ENCODE data around the gene KRTAP10-4.
A peak's percentile ranks its signal among the peaks of the same experiment; 100 is the strongest.

KRTAP10-4 gene

GRCh38 chr21:44618909-44619308, 45.4 kb downstream of the KRTAP10-4 start:
- Mint-ChIP-seq H3K4me1 (peaks cover 14% of the 10 kb centered on the region), H3K4me3 (no peak overlapping the region), H3K36me3 (peaks cover 30% of the 10 kb centered on the region), H3K9me3 (peaks cover 31% of the 10 kb centered on the region), H3K27me3 (peaks cover 29% of the 10 kb centered on the region), H3K27ac (peak overlapping the region; percentile 69)
- no peak for ATAC-seq

DNA sequence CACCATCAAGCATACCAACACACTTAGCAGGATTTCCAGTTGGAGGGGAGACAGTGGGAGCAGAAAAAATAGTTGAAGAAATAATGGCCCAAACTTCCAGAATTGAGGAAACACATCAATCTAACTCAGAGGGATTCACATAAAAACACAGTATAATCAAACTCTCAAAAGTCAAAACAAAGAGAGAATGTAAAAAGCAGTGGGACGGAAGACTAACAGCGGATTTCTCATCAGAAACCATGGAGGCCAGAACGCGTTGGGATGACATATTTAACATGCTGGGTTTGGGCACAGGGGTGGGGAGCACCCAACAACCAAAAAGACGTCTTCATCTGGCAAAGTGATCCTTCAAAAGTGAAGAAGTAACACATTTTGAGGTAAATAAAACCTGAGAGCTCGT, 46.4 kb downstream of the KRTAP10-4 start:
- H3K27me3 Mint-ChIP-seq, result peaks cover 26% of the 10 kb centered on the region
- H3K9me3 Mint-ChIP-seq, result peaks cover 39% of the 10 kb centered on the region
- H3K4me3 Mint-ChIP-seq, result no peak overlapping the region
- no peak overlapping the region for H3K27ac Mint-ChIP-seq
- H3K4me1 Mint-ChIP-seq, result peaks cover 14% of the 10 kb centered on the region
- ATAC-seq, result no peak
- H3K36me3 Mint-ChIP-seq, result peaks cover 39% of the 10 kb centered on the region

DNA sequence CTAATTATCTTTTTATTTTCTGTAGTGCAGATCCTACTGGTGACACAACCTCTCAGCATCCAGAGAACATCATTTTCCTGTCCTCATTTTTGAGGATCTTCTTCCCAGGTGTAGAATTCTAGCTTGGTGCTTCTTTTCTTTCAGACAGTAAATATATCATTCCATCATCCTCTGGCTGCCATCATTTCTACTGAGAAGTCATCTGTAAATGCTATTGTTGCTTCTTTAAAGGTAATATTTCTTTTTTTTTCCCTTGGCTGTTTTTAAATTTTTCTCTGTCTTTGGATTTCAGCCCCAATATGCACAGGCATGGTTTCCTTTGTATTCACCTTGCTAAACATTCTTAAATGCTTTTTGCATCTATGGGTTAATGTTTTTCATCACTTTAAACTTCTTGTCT, 50.0 kb downstream of the KRTAP10-4 start:
- H3K36me3 Mint-ChIP-seq, result peaks cover 39% of the 10 kb centered on the region
- H3K4me1 Mint-ChIP-seq, result peaks cover 9% of the 10 kb centered on the region
- ATAC-seq, result no peak
- peaks cover 36% of the 10 kb centered on the region for H3K27me3 Mint-ChIP-seq
- peaks cover 37% of the 10 kb centered on the region for H3K9me3 Mint-ChIP-seq
- H3K27ac Mint-ChIP-seq, result no peak overlapping the region
- H3K4me3 Mint-ChIP-seq, result no peak overlapping the region
